ENCODE data around the gene C1QTNF12. TPM values are rescaled to one million over a fixed set of nuclear protein-coding genes. Genes with fewer than 3 reads are reported as not detected.

C1QTNF12 gene
- total and polyA plus RNA-seq, 2 experiments from 2014 or later, result 4.1 to 4.2 TPM

DNA sequence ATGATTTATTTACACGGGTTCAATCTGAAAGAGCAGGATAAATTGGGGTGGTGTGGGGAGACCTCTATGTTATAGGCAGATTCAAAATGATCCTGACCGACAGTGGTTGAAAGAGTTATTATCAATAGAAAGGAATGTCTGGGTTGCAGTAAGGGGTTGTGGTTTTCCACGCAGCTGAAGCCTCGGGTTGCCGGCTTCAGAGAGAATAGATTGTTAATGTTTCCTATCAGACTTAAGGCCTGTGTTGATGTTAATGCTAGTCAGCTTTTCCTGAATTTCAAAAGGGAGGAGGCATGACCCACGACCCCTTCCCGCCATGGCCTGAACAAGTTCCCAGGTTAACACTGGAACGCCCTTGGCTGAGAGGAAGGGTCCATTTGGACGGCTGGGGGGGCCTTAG lies 29.3 kb upstream of the C1QTNF12 start:
- DNase-seq (ENCODE audit: low spot score), result no peak
- no peak overlapping the region for H2AFZ ChIP-seq

More for the DNA sequence above, 29.3 kb upstream of the C1QTNF12 start:
- Histone ChIP-seq H3F3A (replicated peaks; ENCODE audit: low read depth) (no peaks in the 10 kb centered on the region), H3K4me3 (no peak overlapping the region), H3K9me2 (ENCODE audit: insufficient read depth) (no peaks in the 10 kb centered on the region), H3K4me1 (ENCODE audit: insufficient read depth) (no peaks in the 10 kb centered on the region; the same call in 1 of the 2 replicates), H3K27me3 (ENCODE audit: insufficient read depth) (no peaks in the 10 kb centered on the region), H3K27ac (ENCODE audit: low read depth) (no peak overlapping the region), H3K36me3 (ENCODE audit: insufficient read depth) (no peaks in the 10 kb centered on the region), H3K79me2 (replicated peaks; ENCODE audit: insufficient read depth) (peaks cover 25% of the 10 kb centered on the region), H4K20me1 (replicated peaks; ENCODE audit: insufficient read depth) (peaks cover 9% of the 10 kb centered on the region), H3K4me2 (no peak overlapping the region)
- ATAC-seq, result no peak
- no peak overlapping the region for H3K27ac Mint-ChIP-seq
- H3K27me3 Mint-ChIP-seq (ENCODE audit: insufficient read depth, low read depth, poor library complexity), result peaks cover 18% of the 10 kb centered on the region
- no peak overlapping the region; the same call in 2 of the 3 replicates for H3K4me3 Mint-ChIP-seq
- H3K9me3 Mint-ChIP-seq, result peaks cover 3% of the 10 kb centered on the region; the same call in 1 of the 3 replicates
- TF ChIP-seq CREB1 (CRISPR knock-in tag; IDR thresholded peaks at IDR 0.05; ENCODE audit: low read depth) (no peak), STAT1 (IDR thresholded peaks at IDR 0.05; ENCODE audit: unreplicated experiment) (no peak), NANOG (IDR thresholded peaks at IDR 0.05; ENCODE audit: borderline replicate concordance) (no peak), POLR2AphosphoS5 (IDR thresholded peaks at IDR 0.05; ENCODE audit: low read depth) (no peak), JUNB (IDR thresholded peaks at IDR 0.05; ENCODE audit: unreplicated experiment) (no peak), ZNF331 (CRISPR knock-in tag; IDR thresholded peaks at IDR 0.05; ENCODE audit: low read depth) (no peak), EZH2 (IDR thresholded peaks at IDR 0.05; ENCODE audit: low read depth, unreplicated experiment) (no peak), EZH2phosphoT487 (IDR thresholded peaks at IDR 0.05; ENCODE audit: unreplicated experiment) (no peak)
- TF ChIP-seq, protein P1, sequence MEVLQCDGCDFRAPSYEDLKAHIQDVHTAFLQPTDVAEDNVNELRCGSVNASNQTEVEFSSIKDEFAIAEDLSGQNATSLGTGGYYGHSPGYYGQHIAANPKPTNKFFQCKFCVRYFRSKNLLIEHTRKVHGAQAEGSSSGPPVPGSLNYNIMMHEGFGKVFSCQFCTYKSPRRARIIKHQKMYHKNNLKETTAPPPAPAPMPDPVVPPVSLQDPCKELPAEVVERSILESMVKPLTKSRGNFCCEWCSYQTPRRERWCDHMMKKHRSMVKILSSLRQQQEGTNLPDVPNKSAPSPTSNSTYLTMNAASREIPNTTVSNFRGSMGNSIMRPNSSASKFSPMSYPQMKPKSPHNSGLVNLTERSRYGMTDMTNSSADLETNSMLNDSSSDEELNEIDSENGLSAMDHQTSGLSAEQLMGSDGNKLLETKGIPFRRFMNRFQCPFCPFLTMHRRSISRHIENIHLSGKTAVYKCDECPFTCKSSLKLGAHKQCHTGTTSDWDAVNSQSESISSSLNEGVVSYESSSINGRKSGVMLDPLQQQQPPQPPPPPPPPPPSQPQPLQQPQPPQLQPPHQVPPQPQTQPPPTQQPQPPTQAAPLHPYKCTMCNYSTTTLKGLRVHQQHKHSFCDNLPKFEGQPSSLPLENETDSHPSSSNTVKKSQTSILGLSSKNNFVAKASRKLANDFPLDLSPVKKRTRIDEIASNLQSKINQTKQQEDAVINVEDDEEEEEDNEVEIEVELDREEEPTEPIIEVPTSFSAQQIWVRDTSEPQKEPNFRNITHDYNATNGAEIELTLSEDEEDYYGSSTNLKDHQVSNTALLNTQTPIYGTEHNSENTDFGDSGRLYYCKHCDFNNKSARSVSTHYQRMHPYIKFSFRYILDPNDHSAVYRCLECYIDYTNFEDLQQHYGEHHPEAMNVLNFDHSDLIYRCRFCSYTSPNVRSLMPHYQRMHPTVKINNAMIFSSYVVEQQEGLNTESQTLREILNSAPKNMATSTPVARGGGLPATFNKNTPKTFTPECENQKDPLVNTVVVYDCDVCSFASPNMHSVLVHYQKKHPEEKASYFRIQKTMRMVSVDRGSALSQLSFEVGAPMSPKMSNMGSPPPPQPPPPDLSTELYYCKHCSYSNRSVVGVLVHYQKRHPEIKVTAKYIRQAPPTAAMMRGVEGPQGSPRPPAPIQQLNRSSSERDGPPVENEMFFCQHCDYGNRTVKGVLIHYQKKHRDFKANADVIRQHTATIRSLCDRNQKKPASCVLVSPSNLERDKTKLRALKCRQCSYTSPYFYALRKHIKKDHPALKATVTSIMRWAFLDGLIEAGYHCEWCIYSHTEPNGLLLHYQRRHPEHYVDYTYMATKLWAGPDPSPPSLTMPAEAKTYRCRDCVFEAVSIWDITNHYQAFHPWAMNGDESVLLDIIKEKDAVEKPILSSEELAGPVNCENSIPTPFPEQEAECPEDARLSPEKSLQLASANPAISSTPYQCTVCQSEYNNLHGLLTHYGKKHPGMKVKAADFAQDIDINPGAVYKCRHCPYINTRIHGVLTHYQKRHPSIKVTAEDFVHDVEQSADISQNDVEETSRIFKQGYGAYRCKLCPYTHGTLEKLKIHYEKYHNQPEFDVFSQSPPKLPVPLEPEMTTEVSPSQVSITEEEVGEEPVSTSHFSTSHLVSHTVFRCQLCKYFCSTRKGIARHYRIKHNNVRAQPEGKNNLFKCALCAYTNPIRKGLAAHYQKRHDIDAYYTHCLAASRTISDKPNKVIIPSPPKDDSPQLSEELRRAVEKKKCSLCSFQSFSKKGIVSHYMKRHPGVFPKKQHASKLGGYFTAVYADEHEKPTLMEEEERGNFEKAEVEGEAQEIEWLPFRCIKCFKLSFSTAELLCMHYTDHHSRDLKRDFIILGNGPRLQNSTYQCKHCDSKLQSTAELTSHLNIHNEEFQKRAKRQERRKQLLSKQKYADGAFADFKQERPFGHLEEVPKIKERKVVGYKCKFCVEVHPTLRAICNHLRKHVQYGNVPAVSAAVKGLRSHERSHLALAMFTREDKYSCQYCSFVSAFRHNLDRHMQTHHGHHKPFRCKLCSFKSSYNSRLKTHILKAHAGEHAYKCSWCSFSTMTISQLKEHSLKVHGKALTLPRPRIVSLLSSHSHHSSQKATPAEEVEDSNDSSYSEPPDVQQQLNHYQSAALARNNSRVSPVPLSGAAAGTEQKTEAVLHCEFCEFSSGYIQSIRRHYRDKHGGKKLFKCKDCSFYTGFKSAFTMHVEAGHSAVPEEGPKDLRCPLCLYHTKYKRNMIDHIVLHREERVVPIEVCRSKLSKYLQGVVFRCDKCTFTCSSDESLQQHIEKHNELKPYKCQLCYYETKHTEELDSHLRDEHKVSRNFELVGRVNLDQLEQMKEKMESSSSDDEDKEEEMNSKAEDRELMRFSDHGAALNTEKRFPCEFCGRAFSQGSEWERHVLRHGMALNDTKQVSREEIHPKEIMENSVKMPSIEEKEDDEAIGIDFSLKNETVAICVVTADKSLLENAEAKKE (CRISPR knock-in tag; IDR thresholded peaks at IDR 0.05), result no peak
- TF ChIP-seq, protein P2, sequence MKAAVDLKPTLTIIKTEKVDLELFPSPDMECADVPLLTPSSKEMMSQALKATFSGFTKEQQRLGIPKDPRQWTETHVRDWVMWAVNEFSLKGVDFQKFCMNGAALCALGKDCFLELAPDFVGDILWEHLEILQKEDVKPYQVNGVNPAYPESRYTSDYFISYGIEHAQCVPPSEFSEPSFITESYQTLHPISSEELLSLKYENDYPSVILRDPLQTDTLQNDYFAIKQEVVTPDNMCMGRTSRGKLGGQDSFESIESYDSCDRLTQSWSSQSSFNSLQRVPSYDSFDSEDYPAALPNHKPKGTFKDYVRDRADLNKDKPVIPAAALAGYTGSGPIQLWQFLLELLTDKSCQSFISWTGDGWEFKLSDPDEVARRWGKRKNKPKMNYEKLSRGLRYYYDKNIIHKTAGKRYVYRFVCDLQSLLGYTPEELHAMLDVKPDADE (IDR thresholded peaks at IDR 0.05), result no peak
- TF ChIP-seq, protein P3, sequence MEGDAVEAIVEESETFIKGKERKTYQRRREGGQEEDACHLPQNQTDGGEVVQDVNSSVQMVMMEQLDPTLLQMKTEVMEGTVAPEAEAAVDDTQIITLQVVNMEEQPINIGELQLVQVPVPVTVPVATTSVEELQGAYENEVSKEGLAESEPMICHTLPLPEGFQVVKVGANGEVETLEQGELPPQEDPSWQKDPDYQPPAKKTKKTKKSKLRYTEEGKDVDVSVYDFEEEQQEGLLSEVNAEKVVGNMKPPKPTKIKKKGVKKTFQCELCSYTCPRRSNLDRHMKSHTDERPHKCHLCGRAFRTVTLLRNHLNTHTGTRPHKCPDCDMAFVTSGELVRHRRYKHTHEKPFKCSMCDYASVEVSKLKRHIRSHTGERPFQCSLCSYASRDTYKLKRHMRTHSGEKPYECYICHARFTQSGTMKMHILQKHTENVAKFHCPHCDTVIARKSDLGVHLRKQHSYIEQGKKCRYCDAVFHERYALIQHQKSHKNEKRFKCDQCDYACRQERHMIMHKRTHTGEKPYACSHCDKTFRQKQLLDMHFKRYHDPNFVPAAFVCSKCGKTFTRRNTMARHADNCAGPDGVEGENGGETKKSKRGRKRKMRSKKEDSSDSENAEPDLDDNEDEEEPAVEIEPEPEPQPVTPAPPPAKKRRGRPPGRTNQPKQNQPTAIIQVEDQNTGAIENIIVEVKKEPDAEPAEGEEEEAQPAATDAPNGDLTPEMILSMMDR (conservative IDR thresholded peaks at IDR 0.05; ENCODE audit: low read depth in 2 of 2), result no peak
- peaks cover 11% of the 10 kb centered on the region; the same call in 2 of the 3 replicates for H3K36me3 Mint-ChIP-seq (ENCODE audit: low read depth)
- peaks cover 18% of the 10 kb centered on the region for H3K4me1 Mint-ChIP-seq
